Gastroesophageal sphincter (tissue), 3 donors: ENCODE measurements around the gene PAPPA.

Experiments used
- EP300 ChIP-seq: sonication (generic); formaldehyde crosslinking; IDR thresholded peaks from one replicate; pipeline ENCODE4 v1.6.1; 2017; ENCODE audit warnings: antibody characterized with exemption, mild to moderate bottlenecking
- POLR2AphosphoS5 ChIP-seq: sonication (generic); formaldehyde crosslinking; IDR thresholded peaks from one replicate; pipeline ENCODE4 v1.6.1; 2017; ENCODE audit warnings: antibody characterized with exemption
- TF ChIP-seq, protein P1 (sequence below), 4 experiments: fragments of 200-600 bp in 2 of 4; fragments of 450-650 bp in 2 of 4; sonication (generic) in 1 of 4; IDR thresholded peaks; one replicate each; pipeline ENCODE4 v1.5.1; 2017 to 2019; ENCODE audit warnings: antibody characterized with exemption in 4 of 4, mild to moderate bottlenecking in 2 of 4, moderate library complexity in 2 of 4

DNA sequence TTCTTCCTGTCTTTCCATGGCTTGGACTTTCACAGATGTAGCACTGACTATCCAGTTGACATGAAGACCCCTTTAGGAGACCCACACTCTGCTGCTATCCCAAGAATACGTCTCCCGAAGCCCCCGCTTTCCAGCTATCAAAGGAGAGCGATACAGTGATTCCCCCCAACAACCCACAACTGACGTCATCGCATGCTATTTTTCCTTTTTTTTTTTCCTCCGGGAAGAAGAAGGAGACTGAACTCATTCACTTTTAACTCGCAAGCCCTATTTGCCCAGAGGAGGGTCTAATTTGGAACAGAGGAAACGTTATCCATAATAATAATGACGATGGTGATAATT is 2.1 kb downstream of the PAPPA start:
- TF ChIP-seq, protein P1, sequence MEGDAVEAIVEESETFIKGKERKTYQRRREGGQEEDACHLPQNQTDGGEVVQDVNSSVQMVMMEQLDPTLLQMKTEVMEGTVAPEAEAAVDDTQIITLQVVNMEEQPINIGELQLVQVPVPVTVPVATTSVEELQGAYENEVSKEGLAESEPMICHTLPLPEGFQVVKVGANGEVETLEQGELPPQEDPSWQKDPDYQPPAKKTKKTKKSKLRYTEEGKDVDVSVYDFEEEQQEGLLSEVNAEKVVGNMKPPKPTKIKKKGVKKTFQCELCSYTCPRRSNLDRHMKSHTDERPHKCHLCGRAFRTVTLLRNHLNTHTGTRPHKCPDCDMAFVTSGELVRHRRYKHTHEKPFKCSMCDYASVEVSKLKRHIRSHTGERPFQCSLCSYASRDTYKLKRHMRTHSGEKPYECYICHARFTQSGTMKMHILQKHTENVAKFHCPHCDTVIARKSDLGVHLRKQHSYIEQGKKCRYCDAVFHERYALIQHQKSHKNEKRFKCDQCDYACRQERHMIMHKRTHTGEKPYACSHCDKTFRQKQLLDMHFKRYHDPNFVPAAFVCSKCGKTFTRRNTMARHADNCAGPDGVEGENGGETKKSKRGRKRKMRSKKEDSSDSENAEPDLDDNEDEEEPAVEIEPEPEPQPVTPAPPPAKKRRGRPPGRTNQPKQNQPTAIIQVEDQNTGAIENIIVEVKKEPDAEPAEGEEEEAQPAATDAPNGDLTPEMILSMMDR (IDR thresholded peaks at IDR 0.05), result no peak
- TF ChIP-seq POLR2AphosphoS5 (no peak), EP300 (no peak)
